GM18511 (cell line): ENCODE data around the gene WDFY2.

Experiments used
- ATAC-seq: cut with Tn5 transposase; IDR thresholded peaks from one replicate; pipeline ENCODE4 v1.9.1; 2021; ENCODE audit warnings: mild to moderate bottlenecking, moderate library complexity; ENCODE audit not compliant: unreplicated experiment

WDFY2 gene

GRCh38 chr13:51806566-51806965 is 222.3 kb downstream of the WDFY2 start:
- ATAC-seq, result no peak

DNA sequence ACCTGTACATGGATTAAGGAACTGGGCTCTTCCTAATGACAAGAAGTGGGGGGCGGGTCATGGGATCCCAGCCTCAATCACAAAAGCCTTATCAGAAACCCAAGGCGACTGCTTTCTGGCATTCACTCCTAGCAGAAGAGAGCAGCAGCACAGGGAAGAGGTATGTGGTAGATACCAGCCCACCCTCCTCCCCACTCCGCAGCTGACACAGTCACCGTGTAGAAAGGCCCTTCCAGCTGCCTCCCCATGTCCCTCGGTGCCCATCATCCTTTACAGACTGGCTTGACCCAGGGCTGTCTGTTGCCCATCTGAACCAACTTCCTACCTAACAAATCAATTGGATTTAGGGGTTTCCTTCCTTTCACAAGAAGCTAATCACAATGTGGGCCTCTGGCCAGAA is 222.8 kb downstream of the WDFY2 start:
- no peak for ATAC-seq

DNA sequence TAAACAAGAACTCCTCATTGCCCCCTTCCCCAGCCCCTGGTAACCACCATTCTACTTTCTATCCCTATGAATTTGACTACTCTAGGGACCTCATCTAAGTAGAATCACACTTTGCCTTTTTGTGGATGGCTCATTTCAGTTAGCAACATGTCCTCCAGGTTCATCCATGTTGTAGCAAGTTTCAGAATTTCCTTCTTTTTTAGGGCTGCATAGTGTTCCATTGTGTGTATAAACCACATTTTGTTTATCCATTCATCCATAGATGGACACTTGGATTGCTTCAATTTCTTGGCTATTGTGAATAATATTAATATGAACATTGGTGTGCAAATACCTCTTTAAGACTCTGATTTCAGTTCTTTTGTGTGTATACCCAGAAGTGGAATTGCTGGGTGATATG is 224.5 kb downstream of the WDFY2 start:
- ATAC-seq, result no peak

- ATAC-seq, result no peak
These were observed 226.8 kb downstream of the WDFY2 start for GRCh38 chr13:51811046-51811445.

- ATAC-seq, result no peak
These were observed 227.7 kb downstream of the WDFY2 start for GRCh38 chr13:51811920-51812451.

DNA sequence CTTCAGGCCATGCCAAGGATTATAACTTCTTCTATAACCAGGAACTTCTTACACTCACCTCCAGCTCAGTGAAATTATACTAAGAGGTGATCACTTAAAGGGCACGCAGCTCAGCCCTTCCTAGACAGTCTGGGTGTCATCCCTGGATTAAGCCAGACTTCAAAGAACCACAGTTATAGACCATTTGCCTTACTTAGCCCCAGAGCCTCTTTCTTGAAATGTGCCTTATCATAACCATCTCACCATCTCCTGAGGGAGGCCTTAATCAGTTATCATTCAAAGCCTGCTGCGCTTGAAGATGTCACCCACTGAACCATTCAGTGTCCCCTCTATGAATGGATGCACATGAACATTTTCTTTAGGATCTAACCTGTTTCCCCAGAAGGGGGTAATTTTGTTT is 229.8 kb downstream of the WDFY2 start:
- no peak for ATAC-seq

- ATAC-seq, result peak; percentile 84
These were observed 230.8 kb downstream of the WDFY2 start for GRCh38 chr13:51814825-51815650.

DNA sequence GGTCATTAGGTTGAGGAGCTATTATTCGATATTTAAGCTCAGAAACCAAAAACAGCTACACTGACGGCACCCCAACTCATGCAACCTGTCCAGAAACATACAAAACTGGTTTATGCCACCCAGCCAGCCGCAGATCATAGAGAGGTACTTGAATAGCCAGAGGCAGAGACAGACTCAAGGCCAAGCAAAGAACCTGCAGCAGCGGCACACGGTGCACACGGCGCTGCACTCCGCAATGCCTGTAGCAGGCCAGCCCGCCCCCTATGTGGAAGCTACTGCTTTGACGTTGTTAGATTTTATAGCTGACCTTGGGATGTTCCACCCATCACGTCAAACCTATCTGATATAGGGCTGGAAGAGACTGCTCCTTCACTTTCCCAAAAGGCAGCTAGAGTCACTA is 231.6 kb downstream of the WDFY2 start:
- no peak for ATAC-seq

- ATAC-seq, result no peak
These were observed 232.5 kb downstream of the WDFY2 start for GRCh38 chr13:51816604-51817249.
